PFSK-1 (cell line): ENCODE measurements around the gene MAP3K4.

Experiments used
- FOXP2 ChIP-seq: optimal IDR thresholded peaks from 2 replicates; pipeline ENCODE3; 2011; ENCODE audit warnings: borderline replicate concordance, control low read depth, inconsistent platforms; ENCODE audit not compliant: insufficient read depth; ENCODE audit errors: extremely low read length, extremely low read depth
- POLR2AphosphoS5 ChIP-seq: IDR thresholded peaks from 2 replicates; pipeline ENCODE4 v1.6.1; 2012; ENCODE audit warnings: low read depth, mild to moderate bottlenecking, control low read depth, low read length, moderate library complexity
- REST ChIP-seq, 2 experiments: IDR thresholded peaks; 2 replicates each; pipeline versions ENCODE4 v1.6.1 to v1.8.0; 2011 to 2012; ENCODE audit warnings: low read depth in 2 of 2, low read length in 2 of 2, control low read depth in 1 of 2, inconsistent platforms in 1 of 2, mild to moderate bottlenecking in 1 of 2, moderate library complexity in 1 of 2; ENCODE audit not compliant: insufficient read depth in 1 of 2
- SIN3A ChIP-seq: IDR thresholded peaks from 2 replicates; pipeline ENCODE4 v1.6.1; 2012; ENCODE audit warnings: mild to moderate bottlenecking, low read length, moderate library complexity, borderline replicate concordance; ENCODE audit not compliant: insufficient read depth
- TAF1 ChIP-seq: IDR thresholded peaks from 2 replicates; pipeline ENCODE4 v1.6.1; 2012; ENCODE audit warnings: low read length, control low read depth, borderline replicate concordance; ENCODE audit not compliant: insufficient read depth

Gene MAP3K4

GRCh38 chr6:160992061-160992979 lies 751 bp downstream of the MAP3K4 start:
- TF ChIP-seq POLR2AphosphoS5, result peak; percentile 55; the same call in 1 of the 2 replicates
- TF ChIP-seq REST (IDR thresholded peaks at IDR 0.05; ENCODE audit: insufficient read depth in 1 of 2, low read depth in 2 of 2, low read length in 2 of 2), result no peak
- TF ChIP-seq TAF1, result peak; percentile 80; the same call in 1 of the 2 replicates
- TF ChIP-seq FOXP2, result no peak

DNA sequence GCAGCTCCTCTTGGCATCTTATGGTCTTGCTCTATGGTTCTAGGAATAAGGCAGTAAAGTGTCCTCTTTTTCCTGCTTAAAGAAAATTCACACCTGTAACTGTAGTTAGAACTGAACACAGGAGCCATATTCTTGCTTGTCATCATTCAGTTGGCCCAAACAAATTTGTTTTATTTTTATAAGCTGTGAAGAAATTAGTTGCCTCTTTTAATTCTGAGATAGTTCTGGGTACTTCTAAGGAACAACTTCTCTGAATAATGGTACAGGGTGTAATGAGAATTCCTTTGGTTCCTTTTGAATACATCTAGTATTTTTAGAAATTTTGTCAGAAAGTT lies 1.4 kb downstream of the MAP3K4 start:
- no peak for TF ChIP-seq TAF1
- TF ChIP-seq FOXP2, result no peak
- no peak for TF ChIP-seq REST (IDR thresholded peaks at IDR 0.05; ENCODE audit: insufficient read depth in 1 of 2, low read depth in 2 of 2, low read length in 2 of 2)
- no peak for TF ChIP-seq SIN3A
- TF ChIP-seq POLR2AphosphoS5, result no peak

DNA sequence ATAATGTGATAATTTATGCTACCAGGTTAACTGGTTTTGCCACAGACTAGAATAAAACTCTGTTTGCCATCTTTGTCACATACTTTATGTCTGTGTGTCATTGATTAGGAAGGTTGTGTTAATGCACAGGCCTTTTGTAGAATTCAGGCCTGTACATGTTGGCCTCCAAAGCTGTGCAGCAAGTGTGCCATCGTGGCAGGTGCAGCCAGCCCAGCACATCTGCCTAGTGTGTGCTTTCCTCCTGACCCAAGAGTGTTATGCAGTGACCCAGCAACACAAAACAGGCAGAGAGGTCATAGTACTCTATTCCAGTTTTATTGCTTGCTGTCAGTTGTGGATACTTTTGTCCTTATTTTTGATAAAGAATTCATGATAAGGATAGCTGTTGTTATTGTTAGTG lies 3.7 kb downstream of the MAP3K4 start:
- TF ChIP-seq REST (IDR thresholded peaks at IDR 0.05; ENCODE audit: insufficient read depth in 1 of 2, low read depth in 2 of 2, low read length in 2 of 2) (no peak), SIN3A (no peak), POLR2AphosphoS5 (no peak), FOXP2 (no peak), TAF1 (no peak)

DNA sequence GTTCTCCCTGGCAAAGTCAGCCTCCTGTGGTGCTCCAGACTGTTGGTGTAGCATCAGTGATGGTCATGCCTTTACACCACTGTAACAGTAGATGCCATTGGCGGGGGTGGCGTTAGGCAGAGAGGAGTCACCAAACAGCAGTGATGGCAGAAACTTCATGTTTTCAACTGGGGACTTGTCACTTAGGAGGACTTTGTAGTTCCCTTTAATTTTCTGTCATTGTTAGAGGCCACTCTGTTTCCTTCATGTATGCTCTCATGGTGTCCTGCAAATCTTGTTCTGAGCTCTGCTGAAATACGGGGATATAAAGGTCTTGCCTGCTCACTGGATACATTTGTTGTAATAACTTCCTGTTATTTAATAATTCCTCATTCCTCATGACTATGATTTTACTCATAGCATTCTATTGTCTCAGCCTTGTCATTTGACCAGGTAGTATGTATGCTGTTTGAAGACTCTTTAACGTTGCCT lies 4.6 kb downstream of the MAP3K4 start:
- TF ChIP-seq REST (IDR thresholded peaks at IDR 0.05; ENCODE audit: insufficient read depth in 1 of 2, low read depth in 2 of 2, low read length in 2 of 2) (no peak), SIN3A (no peak), TAF1 (no peak), FOXP2 (no peak), POLR2AphosphoS5 (no peak)
